Breast epithelium (tissue), 3 donors: Measurements from ENCODE around the gene ELOVL6.
A peak's percentile ranks its signal among the peaks of the same experiment; 100 is the strongest.

ENCODE experiments used
- CTCF ChIP-seq, 3 donors: fragments of 450-650 bp; IDR thresholded peaks; one replicate each; pipeline ENCODE4 v1.5.1; 2016 to 2017; ENCODE audit warnings: antibody characterized with exemption in 3 of 3, mild to moderate bottlenecking in 3 of 3, moderate library complexity in 3 of 3
- POLR2AphosphoS5 ChIP-seq, 3 donors: sonication (generic); formaldehyde crosslinking; IDR thresholded peaks; one replicate each; pipeline ENCODE4 v1.6.1; 2017; ENCODE audit warnings: antibody characterized with exemption in 3 of 3

GRCh38 chr4:110005461-110006056 lies 192.9 kb downstream of the ELOVL6 start:
- TF ChIP-seq POLR2AphosphoS5 (IDR thresholded peaks at IDR 0.05) = no peak
- peak in 2 of 3 donors; percentile 45 to 61 for TF ChIP-seq CTCF (IDR thresholded peaks at IDR 0.05)
